ENCODE results near the gene GRIK3.

GRIK3 gene

DNA sequence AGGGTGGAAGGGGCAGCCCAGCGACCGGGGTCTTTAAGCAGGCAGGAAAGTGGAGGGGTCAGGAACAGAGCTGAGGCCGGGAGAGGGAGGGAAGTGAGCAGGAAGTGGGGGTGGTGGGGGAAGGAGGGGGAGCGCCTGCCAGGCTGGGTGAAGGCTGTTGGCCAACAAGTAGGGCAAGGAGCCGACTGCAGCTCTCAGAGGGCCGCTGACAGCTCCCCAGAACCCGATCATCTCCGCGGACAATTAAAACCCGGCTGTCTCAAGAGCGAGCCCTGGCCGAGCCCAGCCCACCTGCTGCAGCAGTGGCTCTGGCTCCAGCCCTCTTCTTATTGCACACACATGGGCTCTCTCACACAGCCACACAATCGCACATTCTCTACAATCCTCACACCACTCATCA is 51.6 kb downstream of the GRIK3 start:
- DNase-seq (ENCODE audit: low spot score) = no peak
- no peak for TF ChIP-seq CTCF (conservative IDR thresholded peaks at IDR 0.05; ENCODE audit: low read depth)
- H3K27ac ChIP-seq = no peak overlapping the region
- ChIA-PET CTCF (no interaction called here), POLR2A (ENCODE audit: low non-redundant PET) (no interaction called here)

DNA sequence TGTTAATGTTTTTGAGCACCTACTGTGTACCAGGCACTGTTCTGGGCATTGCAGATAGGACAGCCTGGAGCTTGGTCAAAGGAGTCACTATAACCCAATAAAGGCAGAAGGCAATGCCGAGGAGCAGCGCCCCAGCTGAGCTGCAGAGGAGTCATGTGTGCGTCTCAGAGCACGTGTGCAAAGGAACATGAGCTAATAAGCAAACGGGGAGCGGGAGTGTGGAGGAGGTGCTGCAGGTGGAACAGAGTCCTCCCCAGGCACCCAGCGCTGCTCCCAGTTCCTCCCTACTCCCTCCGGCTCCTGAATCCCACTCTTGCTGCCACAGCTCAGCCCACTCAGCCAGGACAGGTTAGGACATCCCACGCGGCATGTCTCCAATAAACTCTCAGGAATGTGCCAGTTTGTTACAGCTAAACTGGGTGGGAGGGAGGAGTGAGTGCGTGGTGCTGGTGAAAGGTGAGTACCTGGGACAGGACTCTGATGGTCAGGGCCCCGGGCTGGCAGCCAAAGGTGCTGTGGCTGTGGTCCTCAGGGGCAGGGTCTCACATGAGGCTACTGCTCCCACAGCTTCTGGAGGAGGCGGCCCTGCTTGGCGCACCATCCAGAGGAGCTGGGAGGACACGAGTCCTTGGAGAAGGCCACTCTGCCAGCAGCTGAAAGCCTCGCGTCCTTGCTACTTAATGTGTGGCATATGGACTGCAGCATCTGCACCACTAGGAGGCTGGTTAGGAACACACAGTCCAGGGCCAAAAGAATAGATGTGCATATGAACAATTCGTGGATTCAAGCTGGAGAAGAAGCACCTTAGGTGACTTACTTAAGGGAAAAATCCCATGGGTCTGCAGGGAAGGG is 52.3 kb downstream of the GRIK3 start:
- CTCF ChIA-PET = no interaction called here
- POLR2A ChIA-PET (ENCODE audit: low non-redundant PET) = no interaction called here
- TF ChIP-seq CTCF (conservative IDR thresholded peaks at IDR 0.05; ENCODE audit: low read depth) = no peak

GRCh38 chr1:36981126-36981525 is 53.2 kb downstream of the GRIK3 start:
- no peak for TF ChIP-seq CTCF (conservative IDR thresholded peaks at IDR 0.05; ENCODE audit: low read depth)
- no peak overlapping the region for H3K27ac ChIP-seq
- DNase-seq (ENCODE audit: low spot score) = no peak
- ChIA-PET POLR2A (ENCODE audit: low non-redundant PET) (no interaction called here), CTCF (no interaction called here)

More for the DNA sequence above, 52.3 kb downstream of the GRIK3 start:
- no peak for DNase-seq (ENCODE audit: low spot score)
- no peak overlapping the region for H3K27ac ChIP-seq

DNA sequence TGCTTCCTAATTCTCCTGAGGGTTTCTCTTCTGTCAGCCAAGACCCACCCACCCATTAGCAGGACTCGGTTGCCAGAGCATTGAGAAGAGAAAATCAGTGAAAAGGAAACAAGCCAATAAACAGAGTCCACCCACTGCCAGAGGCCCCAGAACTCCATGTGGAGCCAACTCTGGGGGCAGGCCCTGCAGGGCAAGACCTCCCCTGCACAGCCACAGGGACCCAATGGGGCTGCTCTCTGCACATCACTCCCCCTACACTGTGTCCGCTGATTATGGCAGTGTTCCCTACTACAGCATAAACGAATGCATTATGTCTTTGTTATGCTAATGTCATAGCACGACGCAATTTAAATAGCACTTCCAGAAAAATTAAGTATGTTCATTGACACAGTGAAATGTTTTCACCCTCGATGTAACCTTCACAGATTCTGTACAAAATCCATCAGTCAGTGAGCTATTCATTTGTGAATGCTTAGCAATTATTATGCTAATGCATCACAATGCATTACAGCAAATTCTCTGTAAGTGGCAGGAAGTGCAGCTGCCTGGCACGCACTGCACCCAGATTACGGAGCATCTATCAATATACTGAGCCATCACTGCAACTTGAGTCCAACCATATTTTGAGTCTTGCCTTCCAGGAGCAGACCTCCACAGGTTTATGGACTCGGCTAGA is 56.4 kb downstream of the GRIK3 start:
- no peak for DNase-seq (ENCODE audit: low spot score)
- no peak overlapping the region for H3K27ac ChIP-seq
- POLR2A ChIA-PET (ENCODE audit: low non-redundant PET) = no interaction called here
- CTCF ChIA-PET = no interaction called here
- no peak for TF ChIP-seq CTCF (conservative IDR thresholded peaks at IDR 0.05; ENCODE audit: low read depth)

DNA sequence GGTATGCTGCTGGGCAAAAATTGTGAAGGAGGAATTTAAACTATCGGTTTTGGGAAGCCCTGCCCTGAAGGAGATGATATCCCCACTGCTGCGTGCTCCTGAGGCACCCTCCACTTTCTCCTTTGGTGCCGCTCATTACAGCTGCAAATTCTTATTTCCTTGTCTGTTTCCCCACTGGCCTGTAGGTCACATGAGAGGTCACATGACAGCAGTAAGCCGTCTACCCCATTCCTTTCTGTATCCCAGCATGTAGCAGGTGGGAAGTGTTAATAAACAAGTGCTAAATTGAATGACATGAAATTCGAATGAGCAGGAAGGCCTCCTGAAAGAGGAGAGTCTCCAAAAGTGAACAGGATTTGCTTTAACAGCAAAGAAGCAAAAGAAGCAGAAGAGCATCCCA is 58.7 kb downstream of the GRIK3 start:
- no peak for DNase-seq (ENCODE audit: low spot score)
- POLR2A ChIA-PET (ENCODE audit: low non-redundant PET) = no interaction called here
- no peak overlapping the region for H3K27ac ChIP-seq
- CTCF ChIA-PET = no interaction called here
- TF ChIP-seq CTCF (conservative IDR thresholded peaks at IDR 0.05; ENCODE audit: low read depth) = no peak

DNA sequence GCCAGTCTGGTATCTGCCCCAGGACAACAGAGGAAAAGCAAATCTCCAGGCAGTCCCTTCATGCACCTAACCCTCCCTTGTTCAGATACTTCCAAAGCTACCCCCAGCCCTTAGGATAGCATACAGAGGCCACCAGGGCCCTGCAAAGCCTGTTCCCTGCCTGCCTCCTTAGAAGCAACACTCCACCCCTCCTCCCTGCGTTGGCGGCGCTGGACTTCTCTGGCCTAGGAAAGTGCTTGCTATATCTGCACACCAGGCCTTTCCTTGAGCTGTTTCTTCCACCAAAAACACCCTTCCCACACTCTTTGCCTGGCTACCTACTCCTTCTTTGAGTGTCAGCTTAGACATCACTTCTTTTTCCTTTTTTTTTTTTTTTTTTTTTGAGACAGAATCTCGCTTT is 61.3 kb downstream of the GRIK3 start:
- TF ChIP-seq CTCF (conservative IDR thresholded peaks at IDR 0.05; ENCODE audit: low read depth) = no peak
- no peak for DNase-seq (ENCODE audit: low spot score)
- no peak overlapping the region for H3K27ac ChIP-seq
- ChIA-PET CTCF (interaction anchor here (0.6 kb wide), 1 partner anchor 1592 kb away, joined by 3 read pairs; no protein-coding TSS in a partner anchor), POLR2A (ENCODE audit: low non-redundant PET) (no interaction called here)
